ENCODE measurements around the gene WSCD1. TPM values are rescaled to one million over a fixed set of nuclear protein-coding genes. Genes with fewer than 3 reads are reported as not detected.

The WSCD1 gene
- total and polyA plus RNA-seq, 2 of the 4 experiments (the other 2 are of a cell fraction) = 0.07 TPM; not detected in 1

DNA sequence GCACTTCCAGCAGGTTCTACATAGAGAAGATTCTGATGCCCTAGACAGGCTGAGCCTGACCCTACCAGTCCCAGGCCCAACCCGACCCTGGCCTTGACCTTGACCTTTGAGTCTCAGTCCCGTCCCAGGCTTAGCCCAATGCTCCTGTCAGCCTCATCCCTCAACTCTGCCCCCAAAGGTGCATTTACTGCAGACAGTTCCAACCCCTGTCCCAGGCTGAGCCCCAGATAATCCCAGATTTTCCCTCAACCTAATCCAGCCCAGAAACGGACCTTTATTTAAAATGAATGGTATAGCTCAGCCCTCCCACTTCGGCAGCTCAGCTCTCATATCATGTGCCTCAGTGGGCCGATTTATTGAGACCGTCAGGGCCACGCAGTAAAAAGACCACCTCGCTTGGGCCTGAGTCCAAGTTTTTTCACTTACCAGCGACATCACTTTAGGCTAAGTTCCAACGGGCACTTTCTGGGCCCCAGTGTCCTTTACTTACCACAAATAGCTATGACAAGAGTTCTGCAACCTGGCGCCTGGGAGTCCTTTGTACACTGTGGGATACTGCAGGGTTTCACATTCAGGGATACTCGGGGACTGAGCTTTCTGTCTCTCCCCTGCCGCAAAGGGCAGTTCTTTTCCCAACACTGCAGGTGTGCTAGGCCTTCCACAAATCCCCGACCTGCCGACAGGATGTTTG lies 89.5 kb downstream of the WSCD1 start:
- Histone ChIP-seq H3K56ac (ENCODE audit: extremely low read depth, insufficient read depth, low read length) (no peak overlapping the region), H2BK120ac (ENCODE audit: low read depth, low read length) (no peak overlapping the region), H4K20me1 (ENCODE audit: insufficient read depth, low read length) (no peaks in the 10 kb centered on the region), H2BK20ac (ENCODE audit: low read depth, low read length) (no peak overlapping the region), H2AFZ (replicated peaks; ENCODE audit: low read length, poor library complexity) (no peak overlapping the region), H4K91ac (ENCODE audit: insufficient read depth, low read depth, low read length) (no peak overlapping the region), H3K36me3 (ENCODE audit: control insufficient read depth, insufficient read depth, low read length) (no peaks in the 10 kb centered on the region), H3K4me1 (ENCODE audit: control insufficient read depth, insufficient read depth, low read length) (no peaks in the 10 kb centered on the region), H3K9me1 (ENCODE audit: insufficient read depth, low read length) (no peaks in the 10 kb centered on the region), H2BK5ac (ENCODE audit: low read depth, low read length, poor library complexity, severe bottlenecking) (no peak overlapping the region), H3K18ac (ENCODE audit: low read depth, low read length) (no peak overlapping the region), H3K27me3 (ENCODE audit: control insufficient read depth, insufficient read depth, low read length) (no peaks in the 10 kb centered on the region), H2BK15ac (ENCODE audit: low read depth, low read length) (no peak overlapping the region), H3K4ac (ENCODE audit: low read depth, low read length) (no peak overlapping the region), H3K9me3 (ENCODE audit: control insufficient read depth, insufficient read depth, low read length) (peaks cover 18% of the 10 kb centered on the region; the same call in 1 of the 2 replicates), H2AK9ac (replicated peaks; ENCODE audit: low read depth, low read length, poor library complexity) (no peak overlapping the region), H3K14ac (replicated peaks; ENCODE audit: low read depth, low read length) (no peak overlapping the region), H3K4me3 (ENCODE audit: insufficient read depth, low read depth, low read length) (no peak overlapping the region), H3K79me1 (ENCODE audit: low read depth in 1 of 2, low read length in 2 of 2) (no peaks in the 10 kb centered on the region), H4K5ac (ENCODE audit: low read depth, low read length) (no peak overlapping the region), H3K23ac (ENCODE audit: low read depth, low read length) (no peak overlapping the region), H4K8ac (ENCODE audit: low read depth in 2 of 2, low read length in 2 of 2) (no peak overlapping the region), H2AK5ac (ENCODE audit: low read depth, low read length) (no peak overlapping the region), H3K27ac (ENCODE audit: insufficient read depth, low read length) (no peak overlapping the region), H3K4me2 (ENCODE audit: low read depth, low read length) (no peak overlapping the region), H3K9ac (ENCODE audit: low read depth, low read length) (no peak overlapping the region)
- dilution Hi-C loops (cut with HindIII; ENCODE audit: low sequenced_read_pairs, unreplicated experiment) (no loop called here), intact Hi-C loops (cut with micrococcal nuclease) (no loop called here), in situ Hi-C loops (cut with MboI; ENCODE audit: low sequenced_read_pairs) (no loop called here)
- CTCF ChIA-PET = no interaction called here
- ATAC-seq (ENCODE audit: low read depth) (no peak), DNase-seq (no peak)
- BruUV-seq (replicated peaks) = no TSS peak
- POLR2A ChIA-PET (ENCODE audit: unreplicated experiment) = no interaction called here
- TF ChIP-seq RAD21 (IDR thresholded peaks at IDR 0.05; ENCODE audit: low read length) (no peak), FOS (IDR thresholded peaks at IDR 0.05; ENCODE audit: low read depth, low read length) (no peak), MXI1 (IDR thresholded peaks at IDR 0.05; ENCODE audit: borderline replicate concordance, low read depth, low read length) (no peak), BHLHE40 (IDR thresholded peaks at IDR 0.05; ENCODE audit: low read depth, low read length) (no peak), NFE2L2 (IDR thresholded peaks at IDR 0.05; ENCODE audit: low read depth, low read length) (no peak), RCOR1 (IDR thresholded peaks at IDR 0.05; ENCODE audit: insufficient replicate concordance, low read length) (no peak), POLR2A (IDR thresholded peaks at IDR 0.05; ENCODE audit: low read depth, low read length) (no peak), SMC3 (IDR thresholded peaks at IDR 0.05; ENCODE audit: low read depth, low read length) (no peak), CEBPB (IDR thresholded peaks at IDR 0.05; ENCODE audit: low read depth, low read length) (no peak)
- TF ChIP-seq, protein P1, sequence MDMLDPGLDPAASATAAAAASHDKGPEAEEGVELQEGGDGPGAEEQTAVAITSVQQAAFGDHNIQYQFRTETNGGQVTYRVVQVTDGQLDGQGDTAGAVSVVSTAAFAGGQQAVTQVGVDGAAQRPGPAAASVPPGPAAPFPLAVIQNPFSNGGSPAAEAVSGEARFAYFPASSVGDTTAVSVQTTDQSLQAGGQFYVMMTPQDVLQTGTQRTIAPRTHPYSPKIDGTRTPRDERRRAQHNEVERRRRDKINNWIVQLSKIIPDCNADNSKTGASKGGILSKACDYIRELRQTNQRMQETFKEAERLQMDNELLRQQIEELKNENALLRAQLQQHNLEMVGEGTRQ (IDR thresholded peaks at IDR 0.05; ENCODE audit: low read depth, low read length) = no peak
- WGBS, 2 experiments (ENCODE audit: extremely low coverage in 2 of 2, insufficient read length in 1 of 2) = 50% methylated on average over 4 of the region's 15 CpGs; no CpG with 5 or more reads in 1 of the 2 experiments

All from IMR-90 (cell line).